Fibroblast of gingiva (primary cell): Measurements from ENCODE around the gene CLMN.
A peak's percentile ranks its signal among the peaks of the same experiment; 100 is the strongest.
"Not testable (repeated sequence)": the region's sequence is repeated elsewhere in the genome, so short reads cannot be mapped to it uniquely, and the experiment has no call there.

Experiments used
- DNase-seq: peaks from one replicate; pipeline ENCODE4 v3.0.0-alpha.2; 2011; ENCODE audit warnings: low read depth

The CLMN gene

GRCh38 chr14:95285566-95285965 lies 34.1 kb downstream of the CLMN start:
- no peak for DNase-seq

GRCh38 chr14:95283802-95284201 lies 35.9 kb downstream of the CLMN start:
- DNase-seq, result not testable (repeated sequence)

DNA sequence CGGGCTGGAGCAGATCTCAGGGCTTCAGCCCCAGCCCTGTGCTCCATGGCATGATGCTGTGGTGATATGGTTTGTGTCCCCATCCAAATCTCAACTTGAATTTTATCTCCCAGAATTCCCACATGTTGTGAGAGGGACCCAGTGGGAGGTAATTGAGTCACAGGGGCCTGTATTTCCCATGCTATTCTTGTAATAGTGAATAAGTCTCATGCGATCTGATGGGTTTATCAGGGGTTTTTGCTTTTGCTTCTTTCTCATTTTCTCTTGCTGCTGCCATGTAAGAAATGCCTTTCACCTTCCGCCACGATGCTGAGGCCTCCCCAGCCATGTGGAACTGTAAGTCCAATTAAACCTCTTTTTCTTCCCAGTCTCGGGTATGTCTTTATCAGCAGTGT lies 36.7 kb downstream of the CLMN start:
- not testable (repeated sequence) for DNase-seq

DNA sequence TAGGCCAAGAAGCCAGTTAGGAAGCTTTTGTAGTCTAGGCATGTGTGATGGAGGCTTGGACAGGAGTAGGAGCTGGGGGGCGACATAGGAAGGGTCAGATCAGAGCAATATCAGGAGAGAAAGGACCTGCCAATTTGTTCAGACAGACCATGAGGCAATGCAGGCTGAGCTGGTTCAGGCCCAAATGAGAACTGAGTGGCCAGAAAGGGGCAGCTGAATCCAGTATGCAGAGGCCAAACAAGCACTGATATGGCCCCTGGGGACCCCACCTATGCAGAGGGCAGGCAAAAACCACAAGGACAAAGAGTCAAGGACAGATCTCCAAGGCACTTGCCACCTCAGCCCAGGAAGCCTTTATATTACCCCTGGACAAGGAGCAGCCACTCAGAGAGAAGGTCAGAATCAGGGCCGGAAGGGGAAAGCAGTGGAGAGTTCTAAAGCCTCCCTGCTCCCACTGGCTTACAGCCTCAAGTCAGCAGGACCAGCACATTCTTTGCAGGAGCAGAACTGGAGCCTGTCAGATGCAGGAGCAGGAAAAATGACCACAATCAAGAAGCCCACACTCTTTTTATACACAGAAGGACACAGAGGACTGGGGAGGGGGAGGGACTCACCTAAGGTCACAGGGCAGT lies 37.2 kb downstream of the CLMN start:
- no peak for DNase-seq

DNA sequence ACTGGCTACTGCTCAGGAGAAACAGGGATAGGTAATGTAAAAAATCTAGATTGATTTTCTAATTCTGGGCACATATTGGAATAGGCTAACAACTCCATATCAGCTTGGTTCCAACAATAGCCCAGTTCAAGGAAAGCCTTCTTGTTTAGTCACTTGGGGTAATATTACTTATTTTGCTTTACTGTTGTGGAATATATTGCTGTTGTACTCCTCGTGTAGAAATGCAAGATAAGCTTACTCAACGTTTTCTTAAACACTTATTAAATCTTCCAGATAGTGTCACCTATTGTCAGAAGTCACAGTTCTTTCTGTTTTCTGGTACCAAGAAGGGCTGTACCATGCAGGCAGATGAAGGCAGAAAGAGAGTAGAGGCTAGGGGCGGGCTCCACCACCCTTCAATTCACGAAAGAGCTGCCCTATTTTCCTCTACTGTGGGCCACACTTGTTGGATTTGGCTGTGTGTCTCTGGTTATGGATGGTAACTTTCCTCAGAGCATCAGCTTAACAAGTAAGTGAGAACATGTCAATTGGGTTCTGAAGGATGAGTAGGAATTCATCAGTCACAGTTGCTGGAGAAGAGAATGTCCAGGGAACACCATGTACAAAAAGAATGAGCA lies 38.0 kb downstream of the CLMN start:
- no peak for DNase-seq

- no peak for DNase-seq
Measured at GRCh38 chr14:95275494-95275893, 44.2 kb downstream of the CLMN start.

DNA sequence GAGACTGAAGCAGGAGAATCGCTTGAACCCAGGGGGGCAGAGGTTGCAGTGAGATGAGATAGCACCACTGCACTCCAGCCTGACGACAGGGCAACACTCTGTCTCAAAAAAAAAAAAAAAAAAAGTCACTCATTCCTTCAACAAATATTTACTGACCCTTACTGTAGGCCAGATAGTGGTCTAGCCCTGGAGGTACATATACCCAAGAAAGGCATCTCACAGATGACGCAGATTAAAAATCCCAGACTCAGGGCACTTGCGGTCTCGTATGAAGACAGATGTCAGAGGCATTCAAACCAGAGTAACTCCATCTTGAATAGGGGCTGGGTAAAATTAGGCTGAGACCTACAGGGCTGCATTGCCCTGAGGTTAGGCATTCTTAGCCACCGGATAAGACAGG lies 44.8 kb downstream of the CLMN start:
- DNase-seq, result no peak

- no peak for DNase-seq
Measured at GRCh38 chr14:95274279-95274678, 45.4 kb downstream of the CLMN start.

DNA sequence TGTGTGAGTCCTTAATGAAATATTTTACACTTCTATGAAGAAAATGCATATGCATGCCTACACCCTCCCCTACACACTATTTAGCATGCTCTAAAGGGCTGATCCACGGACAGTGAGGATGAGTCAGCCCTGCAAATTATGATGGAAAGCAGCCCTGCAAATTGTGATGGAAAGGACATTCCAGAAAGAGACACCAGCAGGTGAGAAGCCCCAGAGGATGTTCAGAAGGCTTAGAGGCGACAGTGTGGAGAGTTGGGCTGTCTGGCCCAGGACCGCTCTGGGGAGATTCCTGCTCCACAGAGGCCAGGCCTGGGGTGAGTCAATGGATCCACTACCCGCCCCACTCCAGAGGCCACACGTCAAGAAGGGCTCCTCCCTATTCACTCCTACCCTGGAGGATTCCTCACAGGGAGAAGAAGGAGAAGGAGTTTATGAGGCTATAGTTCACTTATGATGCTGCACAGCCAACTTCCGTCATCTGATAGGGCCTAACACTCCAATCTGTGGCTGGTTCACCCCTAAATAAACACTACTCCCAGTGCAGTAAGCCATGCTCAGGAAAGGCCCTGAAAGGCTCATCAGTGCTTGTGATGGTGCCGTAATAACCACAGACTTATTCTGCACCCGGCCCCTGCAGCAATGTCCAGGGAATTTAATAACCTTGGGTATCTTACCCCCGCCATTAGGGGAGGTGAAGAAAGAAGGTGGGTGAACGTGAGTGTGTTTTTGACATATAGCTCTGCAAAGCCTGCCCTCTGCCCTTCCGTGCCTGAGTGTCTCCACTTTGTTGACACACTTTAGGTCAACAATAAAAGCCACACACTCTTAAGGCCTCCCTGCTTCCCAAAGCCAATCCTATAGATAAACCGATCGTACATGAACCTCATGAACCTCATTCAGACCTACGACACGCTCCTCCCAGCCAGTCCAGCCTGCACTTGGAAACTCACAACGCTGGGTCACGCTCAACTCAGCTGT lies 46.4 kb downstream of the CLMN start:
- DNase-seq, result no peak

GRCh38 chr14:95272057-95272456 lies 47.7 kb downstream of the CLMN start:
- DNase-seq, result no peak

GRCh38 chr14:95270203-95270602 lies 49.5 kb downstream of the CLMN start:
- DNase-seq, result no peak

DNA sequence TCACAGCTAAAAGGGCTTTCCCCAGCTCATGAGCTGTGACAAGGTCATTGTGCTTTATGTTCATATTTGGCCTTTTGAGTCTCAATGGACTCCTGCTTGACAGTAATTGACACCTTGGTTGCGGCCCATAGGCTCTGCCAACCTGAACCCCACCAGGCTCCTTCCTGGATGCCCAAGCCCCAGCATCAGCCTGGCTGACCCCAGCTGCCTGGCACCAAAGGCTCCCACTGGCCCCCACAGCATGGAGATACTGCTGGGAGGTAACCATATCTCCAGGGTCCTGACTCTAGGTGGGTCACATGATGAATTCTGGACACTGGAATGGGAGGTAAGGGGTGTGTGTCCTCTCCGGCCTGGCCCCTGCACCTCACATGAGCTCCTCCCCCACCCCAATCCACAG lies 50.2 kb downstream of the CLMN start:
- DNase-seq, result no peak

DNA sequence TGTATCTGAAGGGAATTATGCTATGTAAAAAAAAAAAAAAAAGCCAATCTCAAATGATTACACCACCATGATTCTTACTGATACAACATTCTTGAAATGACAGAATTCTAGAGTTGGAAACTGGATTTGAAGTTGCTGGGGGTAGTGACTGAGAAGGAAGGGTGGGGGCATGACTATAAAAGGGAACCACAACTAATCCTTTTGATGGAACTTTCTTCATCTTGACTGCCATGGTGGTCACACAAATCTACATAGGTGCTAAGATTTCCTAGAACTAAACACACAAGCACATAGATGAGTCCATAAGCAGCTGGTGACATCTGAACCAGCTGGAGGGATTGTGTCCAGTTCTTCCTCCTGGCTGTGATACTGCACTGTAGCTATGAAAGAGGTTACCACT lies 51.4 kb downstream of the CLMN start:
- DNase-seq, result no peak

- no peak for DNase-seq
Measured at GRCh38 chr14:95267306-95267705, 52.4 kb downstream of the CLMN start.

- DNase-seq, result peak; percentile 61
Measured at GRCh38 chr14:95265106-95266094, 54.3 kb downstream of the CLMN start.

DNA sequence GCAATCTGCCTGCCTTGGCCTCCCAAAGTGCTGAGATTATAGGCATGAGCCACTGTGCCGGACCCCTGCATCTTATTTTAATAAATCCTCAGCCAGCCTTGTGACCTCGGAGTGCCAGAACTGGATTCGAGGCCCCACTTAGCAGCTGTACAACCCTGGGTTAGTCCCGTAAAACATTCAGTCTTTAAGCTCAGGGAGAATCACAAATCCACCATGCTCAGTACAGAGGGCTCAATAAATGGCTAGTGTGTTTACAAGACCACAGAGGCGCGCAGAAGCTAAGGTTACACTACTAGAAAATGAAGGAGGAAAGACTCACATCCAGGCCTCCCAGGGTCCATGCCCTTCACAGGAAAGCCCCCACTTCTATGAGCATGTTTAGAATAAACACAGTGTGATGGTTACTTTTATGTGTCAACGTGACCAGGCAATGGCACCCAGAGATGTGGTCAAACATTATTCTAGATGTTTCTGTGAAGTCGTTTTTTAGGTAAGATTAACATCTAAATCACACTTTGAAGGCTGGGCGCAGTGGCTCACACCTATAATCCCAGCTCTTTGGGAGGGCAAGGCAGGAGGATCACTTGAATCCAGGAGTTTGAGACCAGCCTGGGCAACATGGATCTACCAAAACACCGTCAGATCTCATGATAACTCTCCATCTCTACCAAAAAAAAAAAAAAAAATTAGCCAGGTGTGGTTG lies 55.3 kb downstream of the CLMN start:
- DNase-seq, result no peak

GRCh38 chr14:95263527-95264231 lies 56.0 kb downstream of the CLMN start:
- no peak for DNase-seq

- DNase-seq, result no peak
Measured at GRCh38 chr14:95262511-95262891, 57.2 kb downstream of the CLMN start.

- no peak for DNase-seq
Measured at GRCh38 chr14:95261616-95262510, 57.8 kb downstream of the CLMN start.
